SK-N-MC (cell line): ENCODE measurements around the gene VIPR2.

ENCODE experiments used
- DNase-seq: peaks from one replicate; pipeline ENCODE4 v3.0.0-alpha.2; 2011; ENCODE audit warnings: low read depth, low spot score
- H3K27ac ChIP-seq: fragments of 200-600 bp; sonication (generic); 2 replicates; pipeline ENCODE4 v1.5.1; 2016; ENCODE audit warnings: mixed run types
- H3K36me3 ChIP-seq: fragments of 200-600 bp; sonication (generic); 2 replicates; pipeline ENCODE4 v1.6.1; 2017; ENCODE audit warnings: antibody characterized with exemption, low read length, mixed read lengths; ENCODE audit not compliant: insufficient read depth
- H3K4me3 ChIP-seq: fragments of 200-600 bp; sonication (generic); 2 replicates; pipeline ENCODE4 v1.5.1; 2016
- H3K9ac ChIP-seq: fragments of 200-600 bp; sonication (generic); 2 replicates; pipeline ENCODE4 v1.8.0; 2017; ENCODE audit warnings: mixed run types, mixed read lengths; ENCODE audit not compliant: insufficient read length
- H3K9me3 ChIP-seq: fragments of 200-600 bp; sonication (generic); 2 replicates; pipeline ENCODE4 v1.6.1; 2017; ENCODE audit warnings: low read depth, mild to moderate bottlenecking, antibody characterized with exemption, low read length, moderate library complexity, mixed read lengths
- EZH2 ChIP-seq: fragments of 200-600 bp; sonication (generic); IDR thresholded peaks from one replicate; pipeline ENCODE4 v1.6.1; 2017; ENCODE audit warnings: antibody characterized with exemption
- FOXP2 ChIP-seq: optimal IDR thresholded peaks from 2 replicates; pipeline ENCODE3; 2011; ENCODE audit warnings: mild to moderate bottlenecking, moderate library complexity; ENCODE audit not compliant: insufficient read depth; ENCODE audit errors: extremely low read length, control extremely low read depth
- POLR2AphosphoS5 ChIP-seq: IDR thresholded peaks from 2 replicates; pipeline ENCODE4 v1.6.1; 2012; ENCODE audit warnings: mild to moderate bottlenecking, low read depth, low read length, borderline replicate concordance

Gene VIPR2

DNA sequence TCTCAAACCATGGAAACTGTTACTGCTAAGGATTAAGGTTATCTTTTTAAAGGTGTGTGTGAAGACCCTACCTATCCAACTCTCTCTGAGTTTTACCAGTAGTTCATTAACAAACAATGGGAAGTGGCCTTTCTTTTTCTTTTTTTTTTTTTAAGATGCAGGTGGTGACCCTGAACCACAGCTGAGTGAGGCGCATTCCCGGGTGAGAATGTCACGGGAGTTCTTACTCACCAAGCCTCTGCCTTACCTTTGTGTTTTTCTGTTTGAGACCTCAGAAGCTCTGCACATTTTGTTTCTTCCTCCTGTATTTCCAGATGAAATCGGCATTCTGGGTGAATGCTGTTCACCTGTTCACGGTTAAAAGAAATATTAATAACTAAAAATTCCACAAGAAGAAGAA lies 2.5 kb downstream of the VIPR2 start:
- TF ChIP-seq POLR2AphosphoS5 (no peak), EZH2 (no peak), FOXP2 (no peak)
- DNase-seq: no peak
- Histone ChIP-seq H3K4me3 (no peak overlapping the region), H3K36me3 (no peaks in the 10 kb centered on the region), H3K27ac (no peak overlapping the region), H3K9ac (no peak overlapping the region), H3K9me3 (no peaks in the 10 kb centered on the region)

DNA sequence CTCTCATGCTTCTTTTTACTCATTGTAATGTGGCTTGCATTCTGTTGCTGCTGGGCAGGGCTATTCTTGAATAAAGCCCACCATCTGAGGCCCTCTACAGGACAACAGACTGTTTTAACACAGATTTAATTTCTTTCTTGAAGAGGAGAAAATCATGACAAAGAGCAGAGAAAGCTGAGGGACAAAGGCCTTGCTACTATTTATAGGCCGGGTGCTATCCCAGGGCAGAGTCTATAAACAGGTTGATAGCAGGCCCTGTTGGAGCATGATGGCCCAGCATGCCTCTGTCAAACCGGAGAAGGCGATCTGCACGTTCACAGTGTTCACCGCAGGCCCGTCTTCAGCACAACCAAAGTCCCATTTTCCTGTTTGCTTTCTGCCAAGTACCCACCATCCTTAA lies 3.0 kb downstream of the VIPR2 start:
- Histone ChIP-seq H3K27ac (no peak overlapping the region), H3K9me3 (no peaks in the 10 kb centered on the region), H3K36me3 (no peaks in the 10 kb centered on the region), H3K4me3 (no peak overlapping the region), H3K9ac (no peak overlapping the region)
- TF ChIP-seq EZH2: no peak
- TF ChIP-seq FOXP2: no peak
- TF ChIP-seq POLR2AphosphoS5: no peak
- no peak for DNase-seq

DNA sequence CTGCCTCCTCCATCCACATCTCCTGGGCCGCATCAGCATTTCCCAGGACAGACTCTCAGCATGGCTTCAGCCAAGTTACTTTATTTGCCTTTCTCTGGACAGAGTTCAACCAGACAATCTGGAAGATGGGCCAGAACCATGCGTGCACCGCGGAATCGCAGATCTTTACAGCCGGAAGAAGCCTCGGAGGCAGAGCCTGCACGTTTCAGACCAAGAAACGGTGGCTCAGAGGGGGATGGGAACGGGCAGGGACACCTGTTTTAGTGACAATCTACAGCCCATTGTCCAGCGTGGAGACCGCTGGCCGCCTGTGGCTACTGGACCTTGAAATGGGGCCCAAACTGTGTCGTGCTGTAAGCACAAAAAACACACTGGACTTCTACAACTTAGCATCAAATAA lies 3.5 kb downstream of the VIPR2 start:
- Histone ChIP-seq H3K9ac (no peak overlapping the region), H3K9me3 (no peaks in the 10 kb centered on the region), H3K4me3 (no peak overlapping the region), H3K36me3 (no peaks in the 10 kb centered on the region), H3K27ac (no peak overlapping the region)
- TF ChIP-seq EZH2 (no peak), POLR2AphosphoS5 (no peak), FOXP2 (no peak)
- DNase-seq: no peak

DNA sequence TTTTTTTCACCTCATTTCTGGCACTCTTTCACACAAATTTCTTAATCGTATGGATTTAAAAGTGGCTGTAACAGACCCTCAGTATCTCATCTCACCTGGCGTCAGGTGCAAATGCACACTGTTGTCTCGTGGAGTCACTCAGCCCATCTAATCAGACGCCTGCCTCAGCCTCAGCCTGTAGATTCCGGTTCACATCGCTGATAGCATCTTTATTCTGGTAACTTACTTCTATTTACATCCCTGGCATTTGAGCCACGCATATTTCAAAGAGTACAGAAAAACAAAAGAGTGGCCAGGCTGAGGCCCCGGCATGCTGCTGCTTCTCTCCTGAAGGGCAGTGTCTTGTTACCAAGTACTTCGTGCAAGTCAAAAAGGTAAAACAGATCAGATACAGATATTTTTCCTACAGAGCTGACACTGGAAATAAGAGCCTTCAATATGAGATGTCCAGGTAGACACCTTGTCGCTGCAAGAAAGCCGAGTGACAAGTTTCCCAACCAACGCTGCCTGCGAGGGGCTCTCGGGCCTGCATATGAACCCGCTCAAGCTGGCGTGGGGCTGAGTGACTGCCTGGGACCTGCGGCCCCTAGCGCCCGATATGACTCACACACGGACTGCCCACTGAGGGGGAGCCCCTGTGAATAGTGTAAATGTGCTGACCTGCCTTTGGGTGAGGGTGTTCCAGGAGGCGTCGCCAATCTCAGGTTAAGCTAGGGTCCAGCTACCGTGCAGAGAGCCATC lies 4.3 kb downstream of the VIPR2 start:
- Histone ChIP-seq H3K36me3 (no peaks in the 10 kb centered on the region), H3K9me3 (no peaks in the 10 kb centered on the region), H3K4me3 (no peak overlapping the region), H3K9ac (no peak overlapping the region), H3K27ac (no peak overlapping the region)
- no peak for DNase-seq
- TF ChIP-seq FOXP2 (no peak), POLR2AphosphoS5 (no peak), EZH2 (no peak)

DNA sequence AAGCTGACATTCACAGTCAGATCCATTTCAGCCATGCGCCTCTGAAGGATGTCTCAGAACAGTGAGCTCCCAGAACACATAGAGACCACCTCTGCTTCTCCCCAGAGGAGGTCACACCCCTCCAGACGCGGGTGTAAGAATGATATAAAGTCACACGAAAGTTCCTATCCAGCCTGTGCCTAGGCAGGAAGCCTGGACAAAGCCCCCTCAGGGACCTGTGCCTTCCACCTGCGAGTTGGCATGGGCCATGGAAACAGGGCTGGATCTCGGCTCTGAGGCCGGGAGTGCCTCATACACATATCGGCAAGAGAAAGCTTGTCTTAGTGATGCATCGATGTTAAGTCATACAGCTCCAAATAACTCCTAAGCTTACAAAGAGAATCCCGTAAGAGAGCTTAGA lies 5.0 kb downstream of the VIPR2 start:
- Histone ChIP-seq H3K4me3 (no peak overlapping the region), H3K9ac (no peak overlapping the region), H3K9me3 (no peaks in the 10 kb centered on the region), H3K27ac (no peak overlapping the region), H3K36me3 (no peaks in the 10 kb centered on the region)
- no peak for DNase-seq
- no peak for TF ChIP-seq EZH2
- TF ChIP-seq FOXP2: no peak
- TF ChIP-seq POLR2AphosphoS5: no peak

DNA sequence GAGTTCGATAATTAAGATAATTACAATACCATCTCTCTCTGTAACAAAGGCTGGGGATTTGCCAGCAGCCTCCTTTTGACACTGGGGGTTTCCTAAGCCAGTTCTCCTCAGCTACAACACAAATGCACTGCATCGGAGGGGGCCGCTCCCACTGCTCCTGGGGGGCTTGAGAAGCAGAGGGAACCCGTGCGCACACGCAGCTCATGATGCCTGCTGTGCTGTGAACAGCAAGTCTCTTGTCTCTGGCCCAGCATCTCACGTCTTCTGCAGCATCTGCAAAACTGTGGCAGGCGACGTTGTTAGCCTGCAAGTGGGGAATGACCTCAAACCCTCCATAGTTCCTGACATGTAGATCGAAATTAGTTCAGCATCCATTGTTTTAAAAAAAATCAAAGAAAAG lies 5.5 kb downstream of the VIPR2 start:
- H3K36me3 ChIP-seq: no peaks in the 10 kb centered on the region
- no peaks in the 10 kb centered on the region for H3K9me3 ChIP-seq
- H3K9ac ChIP-seq: no peak overlapping the region
- DNase-seq: no peak
- no peak overlapping the region for H3K27ac ChIP-seq
- no peak overlapping the region for H3K4me3 ChIP-seq
- TF ChIP-seq EZH2 (no peak), POLR2AphosphoS5 (no peak), FOXP2 (no peak)

DNA sequence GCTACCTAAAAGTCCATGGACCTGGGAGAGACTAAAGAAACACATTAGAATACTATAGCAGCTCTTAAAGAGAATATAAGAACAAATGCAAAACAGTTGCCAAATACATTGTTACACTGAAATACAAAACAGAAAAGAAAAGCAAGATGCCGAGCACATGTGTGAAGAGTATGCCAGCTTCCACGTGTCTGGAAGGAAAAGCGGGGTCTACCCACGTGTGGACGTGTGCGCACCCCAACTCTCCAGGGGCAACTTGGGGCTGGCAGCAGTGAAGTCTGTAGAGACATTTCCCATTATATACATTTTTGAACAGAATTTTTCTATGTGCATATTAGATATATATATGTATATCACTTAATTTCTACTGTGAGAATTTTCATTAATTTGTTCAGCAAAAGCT lies 6.2 kb downstream of the VIPR2 start:
- no peaks in the 10 kb centered on the region for H3K36me3 ChIP-seq
- no peak overlapping the region for H3K27ac ChIP-seq
- H3K9ac ChIP-seq: no peak overlapping the region
- DNase-seq: no peak
- no peak overlapping the region for H3K4me3 ChIP-seq
- H3K9me3 ChIP-seq: no peaks in the 10 kb centered on the region
- TF ChIP-seq POLR2AphosphoS5 (no peak), EZH2 (no peak)

DNA sequence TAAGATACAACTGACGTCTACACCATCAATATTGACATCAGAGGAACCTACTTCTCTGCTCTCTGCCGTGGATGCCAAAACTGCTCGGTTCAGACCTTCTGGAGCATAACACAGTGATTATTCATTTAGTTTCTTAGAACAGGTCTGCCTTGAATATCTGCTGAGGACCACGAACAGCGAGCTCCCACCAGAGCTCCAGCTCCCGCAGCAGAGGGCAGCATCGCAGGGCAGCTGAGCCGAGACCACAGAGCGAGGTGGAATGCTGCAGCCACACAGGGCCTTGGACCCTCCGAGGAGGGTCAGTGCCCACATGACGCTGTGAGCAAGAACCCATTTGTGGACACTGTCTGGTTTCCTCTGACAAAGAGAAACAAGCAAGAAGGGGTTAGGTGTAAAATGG lies 6.8 kb downstream of the VIPR2 start:
- no peak for DNase-seq
- Histone ChIP-seq H3K4me3 (no peak overlapping the region), H3K9ac (no peak overlapping the region), H3K36me3 (no peaks in the 10 kb centered on the region), H3K9me3 (no peaks in the 10 kb centered on the region), H3K27ac (no peak overlapping the region)
- no peak for TF ChIP-seq FOXP2

DNA sequence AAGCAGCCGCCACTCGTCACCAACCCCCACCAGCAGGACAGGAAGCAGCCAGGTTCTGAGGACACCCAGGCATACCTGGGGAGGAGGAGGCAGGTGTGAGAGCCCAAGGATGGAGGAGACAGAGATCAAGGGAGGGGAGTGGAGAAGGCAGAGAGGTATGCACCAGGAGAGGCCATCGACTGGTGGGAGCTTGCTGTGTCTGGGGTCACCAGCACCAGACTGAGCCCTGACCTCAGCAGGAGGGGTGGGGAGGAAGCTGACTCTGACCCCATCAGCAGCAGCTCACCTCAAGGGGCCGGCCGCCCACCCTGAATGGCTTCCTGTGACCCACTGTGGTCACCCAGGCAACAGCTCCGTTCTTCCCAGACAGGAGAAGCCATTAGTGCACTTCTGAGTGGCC lies 7.8 kb downstream of the VIPR2 start:
- no peak for TF ChIP-seq POLR2AphosphoS5
- TF ChIP-seq FOXP2: no peak
- no peak for TF ChIP-seq EZH2
- Histone ChIP-seq H3K9ac (no peak overlapping the region), H3K27ac (no peak overlapping the region), H3K36me3 (no peaks in the 10 kb centered on the region), H3K9me3 (no peaks in the 10 kb centered on the region), H3K4me3 (no peak overlapping the region)
- DNase-seq: no peak

DNA sequence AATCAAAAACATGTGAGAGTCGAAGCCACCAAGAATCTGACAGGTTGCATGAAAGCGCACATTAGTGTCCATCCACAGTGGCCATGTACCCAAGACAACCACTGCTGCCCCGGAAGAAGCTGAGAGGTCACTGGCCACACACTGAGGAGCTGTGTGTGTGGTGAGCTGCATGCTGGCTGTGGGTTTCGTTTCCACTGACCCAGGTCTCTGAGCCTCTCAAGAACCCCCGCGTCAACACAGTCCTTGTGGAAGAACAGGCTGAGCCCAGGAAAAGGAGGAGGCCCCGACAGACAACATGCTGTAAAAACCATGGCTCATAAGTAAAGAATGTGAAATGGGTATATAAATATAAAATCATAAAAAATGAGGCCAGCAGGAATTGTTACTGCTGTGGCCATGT lies 8.2 kb downstream of the VIPR2 start:
- Histone ChIP-seq H3K36me3 (no peaks in the 10 kb centered on the region), H3K9ac (no peak overlapping the region), H3K4me3 (no peak overlapping the region), H3K9me3 (no peaks in the 10 kb centered on the region), H3K27ac (no peak overlapping the region)
- TF ChIP-seq FOXP2: no peak
- no peak for TF ChIP-seq EZH2
- TF ChIP-seq POLR2AphosphoS5: no peak
- no peak for DNase-seq
